Measurements from ENCODE around the gene SH3PXD2A. TPM values are rescaled to one million over a fixed set of nuclear protein-coding genes. Genes with fewer than 3 reads are reported as not detected.

The SH3PXD2A gene
- total RNA-seq, 1 experiment from 2014 or later = 4.5 TPM

- no peaks in the 10 kb centered on the region for H3K9me3 ChIP-seq (ENCODE audit: control insufficient read depth, low read depth, low read length)
- no peak overlapping the region for H2BK15ac ChIP-seq (ENCODE audit: low read depth, low read length)
- no peak for DNase-seq
- no peak overlapping the region for H3K9ac ChIP-seq (ENCODE audit: extremely low read depth, insufficient read length, low read length)
- Mint-ChIP-seq H3K36me3 (ENCODE audit: insufficient read depth in 1 of 3, low read depth in 3 of 3) (peaks cover 0 to 10% (median 5%) of the 10 kb centered on the region in 3 experiments; a peak in 4 of 7 replicates), H3K9me3 (no peaks in the 10 kb centered on the region), H3K27ac (peak overlapping the region in 1 of 3 experiments; percentile 54; a peak in 1 of 7 replicates), H3K4me3 (no peak overlapping the region), H3K27me3 (ENCODE audit: low read depth) (no peaks in the 10 kb centered on the region), H3K4me1 (peaks cover 14 to 17% of the 10 kb centered on the region in 2 experiments)
- H3K27me3 ChIP-seq (ENCODE audit: insufficient read depth, low read length) = no peaks in the 10 kb centered on the region
- H3K4me2 ChIP-seq (ENCODE audit: insufficient read depth, insufficient read length, low read length) = no peak overlapping the region
- no peak overlapping the region for H2BK12ac ChIP-seq (ENCODE audit: insufficient read length, low read depth, low read length)
- no peak overlapping the region for H4K91ac ChIP-seq (ENCODE audit: insufficient read length, low read depth, low read length)
- H2AFZ ChIP-seq (ENCODE audit: low read length) = no peak overlapping the region
- no peak overlapping the region for H3K23ac ChIP-seq (ENCODE audit: insufficient read length, low read depth, low read length)
- H2BK5ac ChIP-seq (ENCODE audit: insufficient read length, low read length) = no peak overlapping the region
- H3K79me1 ChIP-seq (ENCODE audit: insufficient read depth, low read depth, low read length, poor library complexity, severe bottlenecking) = no peaks in the 10 kb centered on the region
- H2BK120ac ChIP-seq (ENCODE audit: low read depth, low read length, poor library complexity, severe bottlenecking) = no peak overlapping the region
- no peaks in the 10 kb centered on the region for H3K23me2 ChIP-seq (ENCODE audit: insufficient read length, low read depth, low read length, poor library complexity, severe bottlenecking)
- H4K5ac ChIP-seq (ENCODE audit: insufficient read length, low read depth, low read length) = no peak overlapping the region
- no peak for TF ChIP-seq CTCF (conservative IDR thresholded peaks at IDR 0.05)
- no peak overlapping the region for H3K14ac ChIP-seq (ENCODE audit: insufficient read depth, low read length)
- peaks cover 2% of the 10 kb centered on the region; the same call in 1 of the 2 replicates for H3K4me1 ChIP-seq (ENCODE audit: insufficient read depth, low read length)
- no peak overlapping the region for H3T11ph ChIP-seq (ENCODE audit: low read length)
- no peaks in the 10 kb centered on the region for H3K79me2 ChIP-seq (ENCODE audit: insufficient read depth, low read length)
- no peak overlapping the region for H3K56ac ChIP-seq (ENCODE audit: insufficient read length, low read depth, low read length)
- no peak overlapping the region for H2AK5ac ChIP-seq (ENCODE audit: insufficient read length, low read length)
- H3K27ac ChIP-seq (ENCODE audit: insufficient read length, low read depth, low read length) = no peak overlapping the region
- no peak overlapping the region for H2BK20ac ChIP-seq (ENCODE audit: low read depth, low read length, poor library complexity, severe bottlenecking)
- no peak overlapping the region for H3K18ac ChIP-seq (ENCODE audit: insufficient read length, low read depth, low read length)
- no peaks in the 10 kb centered on the region for H4K20me1 ChIP-seq (ENCODE audit: control insufficient read depth, insufficient read depth, insufficient read length)
- no peak overlapping the region; the same call in 1 of the 2 replicates for H3K4ac ChIP-seq (ENCODE audit: low read depth, low read length)
- no peak overlapping the region for H4K8ac ChIP-seq (replicated peaks; ENCODE audit: insufficient read length, low read depth, low read length)
- no CpG with 5 or more reads among the region's 13 CpGs for WGBS (ENCODE audit: extremely low coverage, insufficient read length, low lambda C conversion rate)
Observed at GRCh38 chr10:103617602-103618385, 237.6 kb downstream of the SH3PXD2A start.

All from H9 (cell line).